Midbrain (tissue), 1 donor: ENCODE data around the gene ALKBH3.

ENCODE experiments used
- DNase-seq: peaks from one replicate; lab custom pipeline; 2025; lab: John Stamatoyannopoulos, UW

Gene ALKBH3

DNA sequence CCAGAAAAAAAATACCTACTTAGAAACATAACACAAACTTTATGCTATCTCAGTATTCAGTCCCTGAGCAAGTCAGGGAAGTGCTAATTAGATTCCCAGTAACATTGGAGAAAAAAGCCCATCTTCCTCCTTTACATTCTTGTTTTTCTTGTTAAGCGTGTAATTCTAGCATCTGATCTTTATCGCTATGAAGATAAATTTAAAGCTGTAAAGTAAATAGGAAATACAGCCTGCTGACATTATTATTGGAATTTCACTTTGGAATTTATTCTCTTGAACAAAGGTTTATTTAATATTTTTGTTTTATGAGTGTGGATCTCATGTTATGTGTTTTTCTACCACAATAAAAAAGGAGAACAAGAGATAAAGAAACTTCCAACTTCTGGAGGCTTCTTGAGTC is 13.9 kb downstream of the ALKBH3 start:
- no peak for DNase-seq

DNA sequence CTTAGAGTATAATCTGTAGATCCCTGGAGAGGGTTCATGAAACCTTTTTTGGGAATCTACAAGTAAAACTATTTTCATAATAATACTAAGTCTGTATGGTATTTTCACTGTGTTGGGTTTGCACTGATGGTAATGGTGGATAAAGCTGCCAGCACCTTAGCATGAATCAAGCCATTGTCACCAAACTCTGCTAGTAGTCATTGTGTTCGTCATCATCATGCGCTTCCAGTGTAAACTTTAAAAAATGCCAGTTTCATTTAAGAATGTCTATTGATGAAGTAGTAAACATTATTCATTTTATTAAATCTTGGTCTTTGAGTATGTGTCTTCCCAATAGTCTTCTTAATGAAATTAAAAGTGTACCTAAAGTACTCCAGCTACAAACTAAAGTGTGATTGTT is 15.0 kb downstream of the ALKBH3 start:
- peak; percentile 25 for DNase-seq

DNA sequence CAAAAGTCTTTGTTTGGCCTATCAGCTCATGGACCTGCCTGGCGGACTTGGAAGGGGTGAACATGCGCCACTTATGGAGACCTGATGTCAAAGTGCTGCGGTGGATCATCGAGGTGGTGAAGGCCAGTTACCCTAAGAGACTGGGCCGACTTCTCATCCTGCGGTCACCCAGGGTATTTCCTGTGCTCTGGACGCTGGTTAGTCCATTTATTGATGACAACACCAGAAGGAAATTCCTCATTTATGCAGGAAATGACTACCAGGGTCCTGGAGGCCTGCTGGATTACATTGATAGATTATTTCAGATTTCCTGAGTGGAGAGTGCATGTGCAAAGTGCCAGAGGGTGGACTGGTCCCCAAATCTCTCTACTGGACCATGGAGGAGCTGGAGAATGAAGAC is 17.9 kb downstream of the ALKBH3 start:
- DNase-seq = no peak

DNA sequence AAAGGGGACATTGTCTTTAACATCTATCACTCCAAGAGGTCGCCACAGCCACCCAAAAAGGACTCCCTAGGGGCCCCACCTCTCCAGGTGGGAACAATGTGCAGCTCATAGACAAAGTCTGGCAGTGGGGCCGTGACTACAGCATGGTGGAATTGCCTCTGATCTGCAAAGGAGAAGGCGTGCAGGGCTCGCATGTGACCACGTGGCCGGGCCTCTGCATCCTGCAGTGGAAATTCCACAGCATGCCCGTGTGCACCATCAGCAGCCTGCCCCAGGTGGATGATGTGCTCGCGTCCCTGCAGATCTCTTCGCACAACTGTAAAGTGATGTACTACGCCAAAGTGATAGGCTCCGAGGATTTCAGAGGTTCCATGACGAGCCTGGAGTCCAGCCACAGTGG is 18.5 kb downstream of the ALKBH3 start:
- no peak for DNase-seq

DNA sequence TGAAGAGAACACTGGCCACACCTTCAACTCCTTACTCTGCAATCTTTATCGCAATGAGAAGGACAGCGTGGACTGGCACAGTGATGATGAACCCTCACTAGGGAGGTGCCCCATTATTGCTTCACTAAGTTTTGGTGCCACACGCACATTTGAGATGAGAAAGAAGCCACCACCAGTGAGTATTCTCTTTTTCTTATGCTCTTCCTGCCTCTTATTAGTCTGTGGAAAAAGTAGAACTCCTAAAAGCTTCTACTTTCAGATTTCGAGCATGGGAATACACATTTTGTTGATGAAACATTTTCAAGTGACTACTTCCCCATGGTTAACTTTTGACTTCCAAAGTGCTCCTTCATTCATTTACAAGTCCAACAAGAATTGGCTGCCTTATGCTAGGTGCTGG is 20.9 kb downstream of the ALKBH3 start:
- no peak for DNase-seq

DNA sequence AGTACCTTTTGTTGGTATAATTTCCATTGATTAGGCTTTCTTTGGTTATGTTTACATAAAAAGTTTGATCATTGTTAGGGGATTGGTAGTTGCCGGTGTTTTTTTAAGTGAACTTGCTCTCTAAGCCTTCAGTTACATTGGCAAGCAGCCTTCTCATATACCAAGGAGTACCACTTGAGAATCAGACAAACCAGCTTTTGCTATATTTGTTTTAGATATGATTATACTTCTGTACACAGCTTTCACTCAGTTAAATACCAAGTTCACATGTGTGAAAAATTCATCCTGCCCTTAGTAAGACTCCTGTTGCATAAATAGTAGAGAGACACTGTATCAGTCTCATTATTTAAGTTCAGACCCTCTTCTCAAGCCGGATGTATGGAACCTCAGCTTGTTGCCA is 22.4 kb downstream of the ALKBH3 start:
- DNase-seq = no peak

DNA sequence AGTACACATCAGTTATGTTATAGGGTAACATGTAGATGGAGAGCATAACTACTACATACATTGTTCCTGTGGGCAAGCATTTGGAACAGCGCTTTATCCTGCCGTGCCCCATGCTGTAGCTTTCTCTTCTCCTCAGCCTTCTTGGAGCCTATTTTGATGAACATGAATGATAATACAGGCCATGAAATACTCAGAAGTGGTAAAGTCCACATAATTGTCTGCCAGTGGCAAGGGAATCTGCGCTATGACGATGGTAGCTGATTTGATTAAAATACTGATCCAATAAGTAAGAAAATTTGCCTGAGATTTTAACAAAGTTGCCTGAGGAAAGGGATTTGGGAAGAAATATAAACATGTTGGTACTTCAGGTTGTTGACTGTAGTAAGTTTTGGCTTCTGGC is 23.3 kb downstream of the ALKBH3 start:
- no peak for DNase-seq

DNA sequence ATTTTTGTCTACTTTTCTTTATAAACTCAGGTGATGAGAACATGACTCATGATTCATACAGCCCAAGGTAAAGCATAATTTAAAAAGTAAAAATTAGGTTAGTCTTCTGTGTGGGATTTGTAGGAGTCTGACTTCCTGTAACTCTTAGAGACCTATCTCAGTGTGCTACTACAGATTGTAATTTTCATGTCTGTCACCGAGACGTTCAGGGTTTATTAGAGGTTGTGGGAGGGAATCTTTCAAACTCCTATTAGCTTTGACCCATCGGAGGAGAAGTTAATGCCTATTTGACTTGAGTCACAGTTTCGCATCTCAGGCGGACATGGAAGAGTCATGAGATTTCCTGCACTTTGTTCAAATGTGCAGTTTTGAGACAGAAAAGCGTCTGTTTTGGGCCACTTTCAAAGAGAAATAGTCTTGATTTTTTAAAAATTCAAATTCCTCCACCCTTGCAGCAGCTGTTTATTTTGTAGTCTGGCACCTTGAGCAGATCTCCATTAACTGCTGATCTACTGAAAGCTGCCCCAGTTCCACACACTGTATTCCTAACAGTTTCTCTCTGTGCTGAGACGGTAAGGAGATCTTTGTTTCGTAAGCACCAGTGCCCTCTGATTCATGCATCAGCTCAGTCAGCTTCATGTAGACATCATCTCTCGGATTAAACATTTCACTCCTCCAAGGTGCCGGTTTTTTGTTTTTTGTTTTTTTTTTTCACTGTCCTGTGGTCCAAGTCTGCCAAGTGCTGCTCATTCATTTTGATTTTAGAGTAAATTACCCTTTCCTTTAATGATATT is 24.3 kb downstream of the ALKBH3 start:
- peak; percentile 26 for DNase-seq

DNA sequence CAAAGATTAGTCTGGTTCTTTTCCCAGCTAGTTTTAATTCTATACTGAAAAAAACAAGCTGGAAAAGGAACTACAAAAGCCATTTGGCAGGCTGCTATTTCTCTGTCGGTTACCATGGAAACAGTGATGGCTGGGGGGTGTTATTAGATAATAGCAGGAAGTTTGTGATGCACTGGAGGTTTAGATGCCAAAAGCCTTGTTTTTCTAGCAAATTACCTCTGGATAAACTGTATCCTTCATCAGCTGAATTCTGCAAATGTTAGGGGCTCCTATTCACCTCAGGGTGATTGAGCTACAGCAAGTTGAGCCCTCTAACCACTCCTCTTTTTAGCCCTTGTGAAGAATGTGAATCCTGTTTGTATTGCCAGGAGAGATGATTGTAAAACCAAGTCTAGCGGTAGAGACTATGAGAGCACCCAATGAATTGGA is 25.2 kb downstream of the ALKBH3 start:
- peak; percentile 45 for DNase-seq

DNA sequence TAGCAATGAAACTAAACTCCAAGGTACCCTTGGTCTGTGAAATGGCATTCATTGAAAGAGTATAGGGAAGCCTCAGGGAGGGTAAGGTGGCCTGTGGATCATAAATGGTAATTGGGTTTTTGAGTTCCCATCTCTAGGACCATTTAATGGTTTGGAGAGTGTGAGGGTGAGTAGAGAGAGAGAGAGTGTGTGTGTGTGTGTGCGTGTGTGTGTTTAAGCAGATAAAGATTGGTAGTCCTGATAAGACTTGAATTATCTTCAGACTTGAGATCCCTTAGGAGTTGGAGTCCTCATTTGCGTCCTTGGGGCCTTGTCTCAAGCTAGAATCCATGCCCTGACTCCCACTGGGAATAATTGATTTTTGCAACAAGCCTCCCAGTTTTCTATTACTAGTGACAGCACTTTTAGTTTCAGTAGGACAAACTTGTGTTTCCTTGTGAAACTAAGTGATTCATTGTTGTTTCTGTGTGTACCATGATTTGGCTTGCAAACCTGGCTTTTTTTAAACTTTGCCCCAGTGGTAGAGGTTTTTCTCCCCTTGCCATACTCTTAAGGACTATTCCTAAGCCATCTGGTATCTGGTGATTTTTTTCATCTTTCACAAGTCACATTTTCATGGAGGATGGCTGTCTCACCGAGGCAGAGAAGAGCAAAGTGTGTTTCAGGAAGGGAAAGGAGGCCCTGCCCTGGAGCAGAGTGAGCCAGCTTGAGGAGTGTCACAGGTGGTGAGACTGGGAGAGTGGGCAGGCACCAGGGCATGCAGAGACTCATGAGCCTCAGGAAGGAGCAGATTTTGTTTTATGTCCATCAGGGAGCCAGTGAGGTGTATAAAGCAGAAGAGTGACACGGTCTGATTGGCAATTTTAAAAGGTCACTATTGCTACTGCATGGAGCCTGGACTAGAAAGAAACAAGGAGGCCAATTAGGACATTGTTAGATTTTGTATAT is 26.7 kb downstream of the ALKBH3 start:
- DNase-seq = no peak

DNA sequence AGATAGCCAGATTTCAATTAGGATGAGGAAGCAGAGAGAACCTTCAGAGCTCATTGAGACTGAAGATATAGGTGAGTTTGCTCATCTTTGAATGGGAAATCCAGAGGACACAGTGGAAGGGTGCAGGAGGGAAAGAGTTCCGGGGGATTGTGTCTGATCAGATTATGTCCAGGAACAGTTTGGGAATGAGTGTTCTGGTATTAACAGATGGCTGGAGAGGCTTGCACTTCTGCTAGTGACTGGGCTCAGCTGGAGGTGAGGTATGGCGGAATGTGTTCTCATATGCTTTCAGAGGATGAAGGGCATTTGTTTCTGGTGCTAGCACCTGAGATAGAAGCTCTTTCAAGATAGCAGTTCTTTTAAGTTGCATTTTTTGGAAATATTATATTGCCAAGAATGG is 27.6 kb downstream of the ALKBH3 start:
- DNase-seq = no peak

DNA sequence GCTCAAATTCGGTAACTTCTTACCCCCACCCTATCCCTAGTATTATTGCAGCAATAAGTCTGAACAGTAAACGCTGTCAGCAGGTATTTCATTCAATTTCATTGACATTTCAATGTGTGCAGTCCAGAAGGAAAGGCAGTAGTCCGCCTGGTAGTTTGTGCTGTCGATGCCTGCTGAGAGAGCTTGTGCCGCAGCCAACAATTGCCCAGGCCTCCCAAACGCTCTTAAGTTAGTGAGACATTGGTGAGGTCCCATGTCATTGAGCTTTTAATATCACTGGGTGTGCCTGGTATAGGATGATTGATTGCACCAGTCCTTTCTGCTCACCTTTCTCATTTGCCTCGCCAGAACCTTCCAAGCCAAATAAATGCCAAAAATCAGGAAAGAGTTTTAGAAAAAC is 28.1 kb downstream of the ALKBH3 start:
- DNase-seq = no peak

DNA sequence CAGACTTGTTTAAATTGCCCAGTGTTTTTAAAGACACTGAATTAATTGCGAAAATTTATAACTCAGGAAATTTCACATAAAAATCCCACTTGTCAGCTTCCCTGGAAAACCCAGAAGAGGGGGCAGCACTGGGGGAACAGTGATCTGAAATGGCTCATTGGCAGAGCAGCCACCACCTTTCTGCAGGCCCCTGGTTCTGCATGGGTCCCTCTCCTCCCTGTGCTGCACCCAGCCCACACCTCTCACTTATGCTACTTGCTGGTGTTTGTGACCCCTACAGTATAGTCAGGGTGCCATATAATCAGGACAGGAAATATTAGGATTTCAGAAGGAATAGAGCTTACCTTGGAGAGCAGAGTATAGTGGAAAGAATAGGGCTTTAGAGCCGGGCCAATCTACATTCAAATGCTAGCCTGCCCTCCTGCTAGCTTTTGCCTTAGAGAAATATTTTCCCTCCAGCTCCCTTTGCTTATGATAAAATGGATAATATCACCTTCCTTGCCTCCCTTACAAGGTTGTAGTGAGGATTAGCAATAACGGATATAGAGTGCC is 33.3 kb downstream of the ALKBH3 start:
- DNase-seq = no peak

DNA sequence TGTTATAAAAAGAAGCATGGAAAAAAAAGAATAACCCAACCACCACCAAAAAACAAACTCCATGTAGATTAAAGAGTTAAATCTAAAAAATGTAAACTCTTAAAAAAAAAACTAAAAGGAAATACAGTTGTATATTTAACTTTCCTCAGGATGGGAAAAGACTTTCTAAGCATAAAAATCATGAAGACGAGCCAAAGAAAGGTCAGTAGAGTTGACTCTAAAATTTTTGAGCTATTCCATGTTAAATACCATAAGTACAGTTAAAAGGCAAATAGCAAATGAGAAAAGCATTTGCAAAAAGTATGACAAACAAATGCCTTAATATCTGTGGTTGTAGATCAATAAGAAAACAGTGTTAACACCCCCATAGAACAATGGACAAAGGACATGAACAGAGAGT is 33.8 kb downstream of the ALKBH3 start:
- no peak for DNase-seq

DNA sequence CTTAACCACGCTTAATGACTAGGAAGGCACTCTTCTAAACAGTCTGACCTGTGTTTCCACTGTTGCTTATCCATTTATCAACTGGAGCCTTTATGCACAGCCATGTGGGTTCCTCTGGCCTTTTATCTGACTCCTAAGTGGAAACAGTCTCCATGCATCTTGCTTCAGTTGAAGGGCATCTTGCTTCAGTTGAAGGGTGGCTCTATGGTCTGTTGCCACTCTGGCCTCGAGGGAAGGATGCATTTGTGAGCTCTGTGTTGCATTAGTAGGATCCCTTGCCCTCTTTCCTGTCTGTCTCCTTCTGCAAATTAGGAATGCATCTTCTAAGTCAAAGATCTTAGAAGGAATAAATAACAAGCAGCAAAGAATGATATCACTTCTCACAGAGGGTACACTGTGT is 36.0 kb downstream of the ALKBH3 start:
- DNase-seq = no peak

DNA sequence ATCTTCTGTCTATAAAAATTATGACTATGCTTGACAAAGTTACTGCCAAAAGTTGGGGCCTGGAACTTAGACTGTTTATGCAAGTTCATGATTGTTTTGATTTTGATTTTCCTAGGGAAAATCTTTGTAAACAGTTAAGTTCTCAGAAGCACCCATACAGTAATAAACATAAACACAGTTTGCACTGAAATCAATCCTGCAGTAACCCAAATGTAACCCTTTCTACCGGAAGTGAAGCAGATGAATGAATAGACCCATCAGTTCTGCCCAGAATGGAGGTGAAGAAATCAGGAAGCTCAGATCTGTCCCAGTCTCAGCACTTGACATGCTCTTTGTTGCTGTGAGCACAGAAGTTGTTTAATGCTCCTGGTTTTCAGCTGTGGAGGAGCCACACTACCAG is 37.2 kb downstream of the ALKBH3 start:
- no peak for DNase-seq

DNA sequence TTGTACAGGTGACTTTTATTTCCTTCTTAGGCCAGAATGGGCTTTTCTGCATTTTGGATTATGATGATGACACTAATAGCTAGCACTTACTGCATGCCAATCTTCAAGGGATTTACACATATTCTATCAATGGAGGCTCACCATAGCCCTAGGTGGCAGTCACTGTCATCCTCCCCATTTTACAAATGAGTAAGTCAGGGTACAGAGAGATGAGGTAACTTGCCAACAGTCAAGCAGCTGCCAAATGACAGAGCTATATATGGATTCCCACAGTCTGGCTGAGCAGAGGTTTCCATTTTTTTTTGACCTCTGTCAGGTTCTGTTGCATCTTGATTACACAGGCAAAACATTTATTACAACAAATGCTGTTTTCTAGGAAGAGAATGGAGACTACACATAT is 38.0 kb downstream of the ALKBH3 start:
- no peak for DNase-seq

DNA sequence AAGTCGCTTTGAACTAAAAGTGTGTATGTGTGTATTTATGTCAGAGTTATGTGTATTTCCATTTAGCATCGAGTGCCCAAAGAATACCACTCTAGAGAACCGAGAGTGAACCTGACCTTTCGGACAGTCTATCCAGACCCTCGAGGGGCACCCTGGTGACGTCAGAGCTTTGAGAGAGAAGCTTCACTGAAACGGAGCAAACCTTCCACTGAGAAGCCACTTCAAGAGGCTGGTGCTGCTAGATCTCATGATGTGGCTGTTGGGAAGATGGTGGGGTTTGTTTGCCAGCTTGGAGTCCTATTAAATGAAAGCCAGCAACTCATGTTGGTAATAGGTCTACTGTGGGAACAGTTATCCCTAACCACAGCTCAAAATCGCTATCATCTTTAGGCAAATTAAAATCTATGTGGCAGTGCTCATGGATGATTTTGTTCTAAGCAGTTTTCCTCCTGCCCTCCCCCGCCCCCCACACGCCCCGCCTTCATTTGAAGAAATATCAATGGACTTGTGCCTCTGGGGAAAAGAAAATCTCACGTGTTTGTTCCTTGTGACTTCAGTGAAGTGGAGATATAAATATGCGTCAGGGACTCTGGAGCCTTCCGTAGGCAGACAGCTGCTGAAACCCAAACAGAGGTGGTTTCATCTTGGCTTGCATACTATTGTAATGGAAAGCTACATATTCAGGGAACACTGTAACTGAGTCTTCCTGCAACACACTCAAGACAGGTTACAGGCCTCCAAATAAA is 39.4 kb downstream of the ALKBH3 start:
- DNase-seq = no peak

DNA sequence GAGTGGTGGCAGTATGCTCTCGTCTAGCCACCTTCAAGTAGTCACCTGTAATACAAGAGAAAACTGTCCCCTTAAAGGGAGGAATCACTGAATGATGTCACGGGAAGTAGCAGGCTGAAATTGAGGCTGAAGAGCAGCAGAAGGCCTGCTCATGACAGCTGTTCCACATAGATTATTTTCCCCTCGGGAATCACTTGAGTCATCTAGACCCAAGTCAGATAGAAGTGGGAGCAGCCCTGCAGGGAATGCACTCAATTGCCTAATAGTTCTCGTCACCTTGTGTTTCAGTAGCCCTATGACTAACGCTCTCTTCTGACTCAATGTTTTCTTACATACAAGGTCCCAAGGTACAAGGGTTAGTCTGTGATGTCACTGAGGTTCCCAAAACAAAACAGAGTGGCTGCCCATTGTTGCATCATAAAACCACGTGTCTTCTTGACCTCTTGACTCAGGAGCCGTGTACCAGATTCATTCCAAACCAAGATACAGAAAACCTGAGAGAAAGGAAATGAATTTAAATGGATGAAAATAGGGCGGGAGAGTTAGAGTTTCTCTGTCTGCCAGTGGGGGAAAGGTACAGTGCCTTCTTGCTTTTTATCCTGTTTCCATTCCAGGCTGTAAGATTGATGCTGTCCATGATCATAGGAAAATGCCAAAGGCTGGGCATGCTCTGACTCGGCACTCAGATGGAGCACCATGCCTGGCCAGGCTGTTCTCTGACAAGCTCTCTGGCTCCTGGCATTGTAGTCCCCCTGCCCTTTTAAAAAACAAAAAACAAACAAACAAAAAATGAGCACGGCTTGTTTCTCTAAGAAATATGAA is 40.2 kb downstream of the ALKBH3 start:
- no peak for DNase-seq

DNA sequence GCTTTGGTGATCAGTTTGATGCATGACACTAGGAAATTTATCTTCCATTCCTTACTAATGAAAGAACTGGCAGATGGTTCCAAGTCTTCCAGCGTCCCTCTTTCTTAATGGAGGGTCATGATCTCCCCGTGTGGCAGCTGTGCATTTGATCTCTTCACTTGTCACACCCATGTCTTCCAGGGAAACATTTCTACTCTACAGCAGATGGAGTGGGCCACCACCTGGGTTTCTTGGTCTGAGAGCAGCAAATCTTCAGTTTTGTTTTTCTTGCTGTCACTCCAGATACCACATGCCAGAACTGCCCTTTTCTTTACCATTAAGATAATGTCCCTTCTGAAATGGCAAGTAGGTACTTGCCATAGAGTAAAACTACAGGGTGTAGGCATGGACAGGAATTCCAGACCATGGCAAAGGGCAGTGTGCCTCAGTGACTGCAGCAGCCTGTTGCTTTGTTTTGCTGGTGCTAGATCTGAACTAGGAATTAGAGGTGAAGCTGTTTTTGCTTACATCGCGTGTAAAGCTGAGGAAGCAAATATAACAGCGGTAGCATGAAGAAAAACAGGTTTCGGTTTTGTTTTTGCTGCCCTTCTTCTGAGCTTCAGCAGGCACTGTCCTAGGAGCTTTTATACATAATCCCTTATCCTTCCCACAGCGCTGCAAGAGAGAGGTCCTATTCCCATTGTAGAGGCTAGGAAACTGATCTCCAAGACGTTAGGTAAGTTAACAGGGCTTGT is 41.1 kb downstream of the ALKBH3 start:
- no peak for DNase-seq

DNA sequence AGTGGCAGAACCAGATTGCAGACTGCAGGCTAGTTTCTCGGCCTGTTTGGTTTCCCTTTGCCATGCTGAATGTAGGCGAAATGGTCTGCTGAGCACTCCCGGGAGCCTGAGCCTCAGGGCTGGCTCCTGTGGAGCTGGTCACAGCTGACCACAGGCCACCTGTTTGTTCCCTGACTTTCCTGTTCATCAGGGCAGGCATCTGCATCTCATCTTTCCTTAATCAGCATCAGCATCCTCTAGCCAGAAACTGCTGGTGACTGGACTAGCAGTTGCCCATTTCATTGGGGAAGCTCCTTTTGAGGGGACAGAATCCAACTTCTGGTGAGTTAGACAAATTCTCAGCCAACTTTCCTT is 41.6 kb downstream of the ALKBH3 start:
- DNase-seq = no peak
